ENCODE data around the gene WDR20.

Gene WDR20

GRCh38 chr14:102256716-102257115 is 117.0 kb downstream of the WDR20 start:
- H3K27me3 ChIP-seq (ENCODE audit: insufficient read depth, low read length, poor library complexity): no peaks in the 10 kb centered on the region
- H3K4me3 ChIP-seq (ENCODE audit: low read depth in 1 of 2, low read length in 2 of 2): no peak overlapping the region
- H3K4me2 ChIP-seq (ENCODE audit: insufficient read depth, low read length): no peak overlapping the region
- no peaks in the 10 kb centered on the region for H3K4me1 ChIP-seq (ENCODE audit: insufficient read depth, low read length)
- no peak for TF ChIP-seq EZH2 (IDR thresholded peaks at IDR 0.05; ENCODE audit: borderline replicate concordance, low read depth, low read length, severe bottlenecking)
- TF ChIP-seq CTCF (IDR thresholded peaks at IDR 0.05; ENCODE audit: borderline replicate concordance, extremely low read depth, low read length, poor library complexity, severe bottlenecking): no peak
- DNase-seq: no peak
- H4K20me1 ChIP-seq (ENCODE audit: insufficient read depth, low read length): no peaks in the 10 kb centered on the region
- no peaks in the 10 kb centered on the region for H3K36me3 ChIP-seq (ENCODE audit: insufficient read depth, low read length)
- no peaks in the 10 kb centered on the region for H3K9me3 ChIP-seq (ENCODE audit: insufficient read depth, low read length, severe bottlenecking)
- H3K9ac ChIP-seq (ENCODE audit: low read depth, low read length): no peak overlapping the region
- ATAC-seq (ENCODE audit: insufficient read depth, low read depth): no peak
- no peak overlapping the region for H2AFZ ChIP-seq (ENCODE audit: low read depth, low read length)
- no peak overlapping the region for H3K27ac ChIP-seq (ENCODE audit: low read length)
- H3K79me2 ChIP-seq (ENCODE audit: insufficient read depth, low read length): no peaks in the 10 kb centered on the region

- TF ChIP-seq EZH2 (IDR thresholded peaks at IDR 0.05; ENCODE audit: borderline replicate concordance, low read depth, low read length, severe bottlenecking): no peak
- no peak for TF ChIP-seq CTCF (IDR thresholded peaks at IDR 0.05; ENCODE audit: borderline replicate concordance, extremely low read depth, low read length, poor library complexity, severe bottlenecking)
- H3K36me3 ChIP-seq (ENCODE audit: insufficient read depth, low read length): no peaks in the 10 kb centered on the region
- no peak overlapping the region for H3K4me2 ChIP-seq (ENCODE audit: insufficient read depth, low read length)
- no peak overlapping the region for H3K4me3 ChIP-seq (ENCODE audit: low read depth in 1 of 2, low read length in 2 of 2)
- no peak overlapping the region for H2AFZ ChIP-seq (ENCODE audit: low read depth, low read length)
- H3K79me2 ChIP-seq (ENCODE audit: insufficient read depth, low read length): no peaks in the 10 kb centered on the region
- H4K20me1 ChIP-seq (ENCODE audit: insufficient read depth, low read length): no peaks in the 10 kb centered on the region
- no peaks in the 10 kb centered on the region for H3K9me3 ChIP-seq (ENCODE audit: insufficient read depth, low read length, severe bottlenecking)
- H3K27me3 ChIP-seq (ENCODE audit: insufficient read depth, low read length, poor library complexity): no peaks in the 10 kb centered on the region
- H3K4me1 ChIP-seq (ENCODE audit: insufficient read depth, low read length): no peaks in the 10 kb centered on the region
- H3K27ac ChIP-seq (ENCODE audit: low read length): no peak overlapping the region
- H3K9ac ChIP-seq (ENCODE audit: low read depth, low read length): no peak overlapping the region
- no peak for ATAC-seq (ENCODE audit: insufficient read depth, low read depth)
- DNase-seq: no peak
These were observed 118.4 kb downstream of the WDR20 start for GRCh38 chr14:102258136-102258535.
